NCI-H1048 (cell line): ENCODE data around the gene TMBIM4.

Experiments used
- DNase-seq: peaks from one replicate; lab custom pipeline; 2025; lab: John Stamatoyannopoulos, UW

Gene TMBIM4

GRCh38 chr12:66090157-66090556 is 79.6 kb downstream of the TMBIM4 start:
- no peak for DNase-seq

- DNase-seq: peak; percentile 29
Observed at GRCh38 chr12:66087365-66087943, 82.3 kb downstream of the TMBIM4 start.

GRCh38 chr12:66085998-66086397 is 83.8 kb downstream of the TMBIM4 start:
- no peak for DNase-seq
